RWPE2 (cell line): Measurements from ENCODE around the gene SV2B.
"Not testable (repeated sequence)": the region's sequence is repeated elsewhere in the genome, so short reads cannot be mapped to it uniquely, and the experiment has no call there.

ENCODE experiments used
- ATAC-seq: fragments of 200-7000 bp; cut with Tn5 transposase; 3 replicates; pipeline ENCODE4 v1.9.1; 2021; ENCODE audit warnings: low read depth
- DNase-seq: peaks from one replicate; pipeline ENCODE4 v3.0.0-alpha.2; 2020; ENCODE audit warnings: low spot score
- H3K27ac ChIP-seq: fragments of 450-650 bp; 2 replicates; pipeline ENCODE4 v1.5.1; 2017; ENCODE audit warnings: mild to moderate bottlenecking; ENCODE audit not compliant: poor library complexity, severe bottlenecking
- H3K27me3 ChIP-seq: fragments of 250-450 bp; sonication (Bioruptor Pico); 2 replicates; pipeline ENCODE4 v1.5.1; 2021; ENCODE audit warnings: mild to moderate bottlenecking, moderate library complexity; ENCODE audit not compliant: insufficient read depth, poor library complexity, severe bottlenecking
- H3K36me3 ChIP-seq: fragments of 250-450 bp; sonication (Bioruptor Pico); 2 replicates; pipeline ENCODE4 v1.5.1; 2020; ENCODE audit warnings: low read depth, mild to moderate bottlenecking, moderate library complexity
- H3K4me1 ChIP-seq: fragments of 250-450 bp; sonication (Bioruptor Pico); 2 replicates; pipeline ENCODE4 v1.5.1; 2021; ENCODE audit warnings: mild to moderate bottlenecking, moderate library complexity; ENCODE audit not compliant: insufficient read depth, poor library complexity, severe bottlenecking
- H3K4me3 ChIP-seq: fragments of 250-450 bp; sonication (Bioruptor Pico); 2 replicates; pipeline ENCODE4 v1.5.1; 2021; ENCODE audit warnings: mild to moderate bottlenecking, moderate library complexity; ENCODE audit not compliant: severe bottlenecking
- H3K9me3 ChIP-seq: fragments of 250-450 bp; sonication (Bioruptor Pico); 2 replicates; pipeline ENCODE4 v1.5.1; 2021; ENCODE audit warnings: mild to moderate bottlenecking, moderate library complexity; ENCODE audit not compliant: severe bottlenecking
- TF ChIP-seq, protein P1 (sequence below): fragments of 450-650 bp; IDR thresholded peaks from one replicate; pipeline ENCODE4 v1.5.1; 2017; ENCODE audit warnings: mild to moderate bottlenecking, moderate library complexity; ENCODE audit not compliant: poor library complexity, severe bottlenecking

The SV2B gene

GRCh38 chr15:91075739-91076138, 24.3 kb upstream of the SV2B start:
- DNase-seq (no peak), ATAC-seq (no peak)
- no peak overlapping the region for H3K4me3 ChIP-seq
- H3K36me3 ChIP-seq, result no peaks in the 10 kb centered on the region
- H3K4me1 ChIP-seq, result no peaks in the 10 kb centered on the region
- peaks cover 2% of the 10 kb centered on the region for H3K9me3 ChIP-seq
- H3K27ac ChIP-seq, result no peak overlapping the region
- TF ChIP-seq, protein P1, sequence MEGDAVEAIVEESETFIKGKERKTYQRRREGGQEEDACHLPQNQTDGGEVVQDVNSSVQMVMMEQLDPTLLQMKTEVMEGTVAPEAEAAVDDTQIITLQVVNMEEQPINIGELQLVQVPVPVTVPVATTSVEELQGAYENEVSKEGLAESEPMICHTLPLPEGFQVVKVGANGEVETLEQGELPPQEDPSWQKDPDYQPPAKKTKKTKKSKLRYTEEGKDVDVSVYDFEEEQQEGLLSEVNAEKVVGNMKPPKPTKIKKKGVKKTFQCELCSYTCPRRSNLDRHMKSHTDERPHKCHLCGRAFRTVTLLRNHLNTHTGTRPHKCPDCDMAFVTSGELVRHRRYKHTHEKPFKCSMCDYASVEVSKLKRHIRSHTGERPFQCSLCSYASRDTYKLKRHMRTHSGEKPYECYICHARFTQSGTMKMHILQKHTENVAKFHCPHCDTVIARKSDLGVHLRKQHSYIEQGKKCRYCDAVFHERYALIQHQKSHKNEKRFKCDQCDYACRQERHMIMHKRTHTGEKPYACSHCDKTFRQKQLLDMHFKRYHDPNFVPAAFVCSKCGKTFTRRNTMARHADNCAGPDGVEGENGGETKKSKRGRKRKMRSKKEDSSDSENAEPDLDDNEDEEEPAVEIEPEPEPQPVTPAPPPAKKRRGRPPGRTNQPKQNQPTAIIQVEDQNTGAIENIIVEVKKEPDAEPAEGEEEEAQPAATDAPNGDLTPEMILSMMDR, result no peak
- peaks cover 7% of the 10 kb centered on the region for H3K27me3 ChIP-seq

- Histone ChIP-seq H3K36me3 (no peaks in the 10 kb centered on the region), H3K27me3 (peaks cover 14% of the 10 kb centered on the region), H3K4me1 (no peaks in the 10 kb centered on the region), H3K9me3 (peaks cover 2% of the 10 kb centered on the region), H3K27ac (no peak overlapping the region), H3K4me3 (no peak overlapping the region)
- DNase-seq (no peak), ATAC-seq (no peak)
- TF ChIP-seq, protein P1, result no peak
Observed at GRCh38 chr15:91077029-91077428, 23.0 kb upstream of the SV2B start.

- not testable (repeated sequence) for H3K4me3 ChIP-seq, DNase-seq, ATAC-seq, H3K9me3 ChIP-seq, H3K27ac ChIP-seq, H3K36me3 ChIP-seq, H3K4me1 ChIP-seq
- peaks cover 68% of the 10 kb centered on the region for H3K27me3 ChIP-seq
Observed at GRCh38 chr15:91093866-91094265, 6.2 kb upstream of the SV2B start.

GRCh38 chr15:91098451-91098850, 1.6 kb upstream of the SV2B start:
- no peaks in the 10 kb centered on the region for H3K36me3 ChIP-seq
- DNase-seq, result no peak
- H3K9me3 ChIP-seq, result no peaks in the 10 kb centered on the region
- H3K4me1 ChIP-seq, result no peaks in the 10 kb centered on the region
- no peak overlapping the region for H3K27ac ChIP-seq
- no peak for ATAC-seq
- TF ChIP-seq, protein P1, result no peak
- H3K27me3 ChIP-seq, result peaks cover 88% of the 10 kb centered on the region
- H3K4me3 ChIP-seq, result no peak overlapping the region

DNA sequence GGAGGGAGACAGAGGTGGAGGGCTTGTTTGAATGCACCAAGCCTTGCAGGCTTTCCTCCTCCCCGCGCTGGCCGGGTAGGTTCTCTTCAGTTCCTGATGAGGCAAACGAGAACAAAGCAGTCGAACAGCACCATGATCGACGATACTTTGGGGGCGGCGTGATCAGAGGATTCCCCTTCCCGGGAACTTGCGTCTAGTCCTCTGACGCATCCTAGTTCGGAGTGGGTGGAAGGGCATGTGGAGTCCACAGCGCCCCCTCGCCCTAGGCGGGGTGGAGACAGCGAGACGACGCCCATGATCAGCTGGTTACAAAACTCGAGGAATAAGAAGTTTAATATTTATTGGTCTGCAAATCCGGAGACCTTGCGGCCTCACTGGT, 452 bp upstream of the SV2B start:
- peaks cover 87% of the 10 kb centered on the region for H3K27me3 ChIP-seq
- peak overlapping the region; percentile 19 for H3K4me3 ChIP-seq
- H3K27ac ChIP-seq, result no peak overlapping the region
- ATAC-seq (peak; percentile 48), DNase-seq (peak; percentile 73)
- H3K36me3 ChIP-seq, result no peaks in the 10 kb centered on the region
- H3K4me1 ChIP-seq, result no peaks in the 10 kb centered on the region
- H3K9me3 ChIP-seq, result no peaks in the 10 kb centered on the region
- TF ChIP-seq, protein P1, result peak; percentile 43
